HepG2 (cell line): ENCODE measurements around the gene PIGZ. TPM values are rescaled to one million over a fixed set of nuclear protein-coding genes. Genes with fewer than 3 reads are reported as not detected.

Source experiments
- CHD4 ChIP-seq: fragments of 200-600 bp; sonication (generic); IDR thresholded peaks from 2 replicates; pipeline ENCODE4 v1.7.0; 2017; ENCODE audit warnings: mild to moderate bottlenecking, low read length, borderline replicate concordance
- EED ChIP-seq: sonication (generic); formaldehyde crosslinking; IDR thresholded peaks from 2 replicates; pipeline ENCODE4 v1.5.0; 2020; ENCODE audit warnings: mild to moderate bottlenecking, missing genetic modification reagents
- FOXA3 ChIP-seq: IDR thresholded peaks from 2 replicates; pipeline ENCODE4 v1.6.1; 2016; ENCODE audit warnings: missing genetic modification reagents, missing compliant biosample characterization
- GATAD1 ChIP-seq: IDR thresholded peaks from 2 replicates; pipeline ENCODE4 v1.6.1; 2016; ENCODE audit warnings: missing genetic modification reagents, missing compliant biosample characterization
- KAT7 ChIP-seq: IDR thresholded peaks from 2 replicates; pipeline ENCODE4 v1.6.1; 2018; ENCODE audit warnings: borderline replicate concordance, missing compliant biosample characterization
- KDM3A ChIP-seq: IDR thresholded peaks from 2 replicates; pipeline ENCODE4 v1.6.1; 2018; ENCODE audit warnings: low read depth, missing compliant biosample characterization
- MZF1 ChIP-seq: sonication (generic); formaldehyde crosslinking; IDR thresholded peaks from 2 replicates; pipeline ENCODE4 v1.8.1; 2023; ENCODE audit warnings: mild to moderate bottlenecking, missing genetic modification reagents, borderline replicate concordance
- PAWR ChIP-seq: sonication (generic); formaldehyde crosslinking; IDR thresholded peaks from 2 replicates; pipeline ENCODE4 v1.4.0; 2020; ENCODE audit warnings: missing genetic modification reagents, mild to moderate bottlenecking, borderline replicate concordance
- PTBP1 ChIP-seq: fragments of 200-400 bp; formaldehyde crosslinking; IDR thresholded peaks from 2 replicates; pipeline ENCODE4 v1.6.1; 2018; ENCODE audit warnings: low read length, low read depth; ENCODE audit not compliant: poor library complexity, severe bottlenecking
- RAD51 ChIP-seq: fragments of 450-650 bp; IDR thresholded peaks from 2 replicates; pipeline ENCODE4 v1.6.1; 2016; ENCODE audit warnings: borderline replicate concordance
- SNAPC2 ChIP-seq: sonication (generic); formaldehyde crosslinking; IDR thresholded peaks from 2 replicates; pipeline ENCODE4 v1.8.1; 2022; ENCODE audit warnings: mild to moderate bottlenecking, missing genetic modification reagents
- ZFP82 ChIP-seq: sonication (generic); formaldehyde crosslinking; IDR thresholded peaks from 2 replicates; pipeline ENCODE4 v1.5.1; 2020; ENCODE audit warnings: mild to moderate bottlenecking, missing genetic modification reagents, borderline replicate concordance
- ZKSCAN5 ChIP-seq: sonication (generic); formaldehyde crosslinking; IDR thresholded peaks from 2 replicates; pipeline ENCODE4 v1.5.1; 2020; ENCODE audit warnings: mild to moderate bottlenecking, missing genetic modification reagents
- ZKSCAN8 ChIP-seq: IDR thresholded peaks from 2 replicates; pipeline ENCODE4 v1.6.1; 2016; ENCODE audit warnings: borderline replicate concordance, missing genetic modification reagents, missing compliant biosample characterization
- ZMAT3 ChIP-seq: sonication (generic); formaldehyde crosslinking; conservative IDR thresholded peaks from 2 replicates; pipeline ENCODE4 v1.7.0; 2021; ENCODE audit warnings: missing genetic modification reagents
- ZNF180 ChIP-seq: sonication (generic); formaldehyde crosslinking; IDR thresholded peaks from 2 replicates; pipeline ENCODE4 v1.4.0; 2020; ENCODE audit warnings: low read depth, missing genetic modification reagents, borderline replicate concordance
- ZNF615 ChIP-seq: sonication (generic); formaldehyde crosslinking; IDR thresholded peaks from 2 replicates; pipeline ENCODE4 v1.5.0; 2020; ENCODE audit warnings: mild to moderate bottlenecking, missing genetic modification reagents, borderline replicate concordance
- ZNF781 ChIP-seq: sonication (generic); formaldehyde crosslinking; IDR thresholded peaks from 2 replicates; pipeline ENCODE4 v1.5.1; 2020; ENCODE audit warnings: borderline replicate concordance, mild to moderate bottlenecking, missing genetic modification reagents; ENCODE audit errors: not compliant biosample characterization
- ZNF883 ChIP-seq: sonication (generic); formaldehyde crosslinking; IDR thresholded peaks from 2 replicates; pipeline ENCODE4 v1.5.1; 2020; ENCODE audit warnings: mild to moderate bottlenecking, missing genetic modification reagents; ENCODE audit errors: not compliant biosample characterization
- ZSCAN30 ChIP-seq: sonication (generic); formaldehyde crosslinking; IDR thresholded peaks from 2 replicates; pipeline ENCODE4 v1.5.0; 2020; ENCODE audit warnings: mild to moderate bottlenecking, missing genetic modification reagents
- polyA plus RNA-seq, 8 experiments: library from polyadenylated mRNA; depleted of rRNA in 3 of 8; stranded (reverse) in 7 of 8; unstranded in 1 of 8; fragments of >200 nt; fragmentation: Illumina TruSeq in 4 of 8; extraction: Trizol in 4 of 8; gene quantifications; 2 replicates each; pipeline versions ENCODE4 v1.2.1 to v1.2.3, GENCODE V29; 2011 to 2016; ENCODE audit warnings: low read depth in 4 of 8, missing spikeins in 1 of 8, mixed read lengths in 1 of 8; ENCODE audit not compliant: insufficient read depth in 1 of 8
- total RNA-seq, 5 experiments: library from RNA; depleted of rRNA; stranded (reverse); fragments of >200 nt; fragmentation: Illumina TruSeq; extraction: Trizol; gene quantifications; 2 replicates each; pipeline ENCODE4 v1.2.3, GENCODE V29; 2016; ENCODE audit warnings: low read depth in 1 of 5
- TF ChIP-seq, protein P1 (sequence below): sonication (generic); formaldehyde crosslinking; IDR thresholded peaks from 2 replicates; pipeline ENCODE4 v1.5.0; 2020; ENCODE audit warnings: missing genetic modification reagents
- TF ChIP-seq, protein P2 (sequence below): IDR thresholded peaks from 2 replicates; pipeline ENCODE4 v1.6.1; 2016; ENCODE audit warnings: low read depth
- TF ChIP-seq, protein P3 (sequence below): sonication (generic); formaldehyde crosslinking; conservative IDR thresholded peaks from 2 replicates; pipeline ENCODE4 v1.5.0; 2020; ENCODE audit warnings: missing genetic modification reagents
- TF ChIP-seq, protein P4 (sequence below): sonication (generic); formaldehyde crosslinking; IDR thresholded peaks from 2 replicates; pipeline ENCODE4 v1.4.0; 2020; ENCODE audit warnings: mild to moderate bottlenecking, missing genetic modification reagents

The PIGZ gene
- total and polyA plus RNA-seq, 2 of the 13 experiments (the other 11 are each of a cell fraction or from before 2014, with no cell fraction given), result 4.7 to 60.5 TPM

DNA sequence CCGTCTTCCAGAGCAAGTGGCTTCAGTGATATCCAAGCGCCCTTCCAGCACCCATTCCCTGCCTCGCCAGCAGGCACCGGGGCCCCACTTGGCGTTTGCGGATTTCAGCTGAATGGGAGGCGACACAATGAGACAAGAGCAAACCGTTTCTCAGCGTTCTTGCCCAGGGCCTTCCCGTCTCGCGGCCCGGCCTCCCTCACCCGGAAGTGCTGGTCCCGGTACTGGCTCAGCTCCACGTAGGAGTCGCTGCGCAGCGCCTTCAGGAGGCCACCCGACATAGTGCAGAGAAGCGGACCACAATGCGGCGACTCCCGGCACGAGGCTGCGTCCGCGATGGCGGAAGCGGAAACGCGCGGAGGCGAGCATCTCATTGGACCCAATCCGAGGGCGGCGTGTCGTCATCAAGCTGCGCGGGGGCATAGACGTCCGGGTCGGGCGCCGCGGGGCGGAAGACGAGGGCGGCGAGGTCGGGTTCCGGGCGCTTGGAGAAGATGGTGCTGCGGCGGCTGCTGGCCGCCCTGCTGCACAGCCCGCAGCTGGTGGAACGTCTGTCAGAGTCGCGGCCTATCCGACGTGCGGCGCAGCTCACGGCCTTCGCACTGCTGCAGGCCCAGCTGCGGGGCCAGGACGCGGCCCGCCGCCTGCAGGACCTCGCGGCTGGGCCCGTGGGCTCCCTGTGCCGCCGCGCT is 26.3 kb downstream of the PIGZ start, which contains the start of gene NCBP2 (continued):
- TF ChIP-seq, protein P1, sequence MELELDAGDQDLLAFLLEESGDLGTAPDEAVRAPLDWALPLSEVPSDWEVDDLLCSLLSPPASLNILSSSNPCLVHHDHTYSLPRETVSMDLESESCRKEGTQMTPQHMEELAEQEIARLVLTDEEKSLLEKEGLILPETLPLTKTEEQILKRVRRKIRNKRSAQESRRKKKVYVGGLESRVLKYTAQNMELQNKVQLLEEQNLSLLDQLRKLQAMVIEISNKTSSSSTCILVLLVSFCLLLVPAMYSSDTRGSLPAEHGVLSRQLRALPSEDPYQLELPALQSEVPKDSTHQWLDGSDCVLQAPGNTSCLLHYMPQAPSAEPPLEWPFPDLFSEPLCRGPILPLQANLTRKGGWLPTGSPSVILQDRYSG (CRISPR knock-in tag), result no peak
- TF ChIP-seq ZKSCAN5 (no peak), SNAPC2 (peak; percentile 74; the same call in 1 of the 2 replicates), PAWR (peak; percentile 32; the same call in 1 of the 2 replicates), FOXA3 (CRISPR knock-in tag) (peak; percentile 64; the same call in 1 of the 2 replicates), ZMAT3 (CRISPR knock-in tag) (peak; percentile 83), ZFP82 (no peak; the same call in none of the 2 replicates), ZSCAN30 (CRISPR knock-in tag) (no peak), RAD51 (no peak), KDM3A (CRISPR knock-in tag) (peak; percentile 86; the same call in 1 of the 2 replicates), ZNF781 (CRISPR knock-in tag) (peak; percentile 69), CHD4 (no peak), ZKSCAN8 (CRISPR knock-in tag) (peak; percentile 76; the same call in 1 of the 2 replicates), EED (CRISPR knock-in tag) (no peak; the same call in 1 of the 2 replicates), PTBP1 (peak; percentile 58), KAT7 (peak; percentile 96; the same call in 1 of the 2 replicates), ZNF180 (CRISPR knock-in tag) (no peak), ZNF883 (CRISPR knock-in tag) (peak; percentile 26), ZNF615 (CRISPR knock-in tag) (no peak), MZF1 (no peak), GATAD1 (CRISPR knock-in tag) (peak; percentile 99)
- TF ChIP-seq, protein P2, sequence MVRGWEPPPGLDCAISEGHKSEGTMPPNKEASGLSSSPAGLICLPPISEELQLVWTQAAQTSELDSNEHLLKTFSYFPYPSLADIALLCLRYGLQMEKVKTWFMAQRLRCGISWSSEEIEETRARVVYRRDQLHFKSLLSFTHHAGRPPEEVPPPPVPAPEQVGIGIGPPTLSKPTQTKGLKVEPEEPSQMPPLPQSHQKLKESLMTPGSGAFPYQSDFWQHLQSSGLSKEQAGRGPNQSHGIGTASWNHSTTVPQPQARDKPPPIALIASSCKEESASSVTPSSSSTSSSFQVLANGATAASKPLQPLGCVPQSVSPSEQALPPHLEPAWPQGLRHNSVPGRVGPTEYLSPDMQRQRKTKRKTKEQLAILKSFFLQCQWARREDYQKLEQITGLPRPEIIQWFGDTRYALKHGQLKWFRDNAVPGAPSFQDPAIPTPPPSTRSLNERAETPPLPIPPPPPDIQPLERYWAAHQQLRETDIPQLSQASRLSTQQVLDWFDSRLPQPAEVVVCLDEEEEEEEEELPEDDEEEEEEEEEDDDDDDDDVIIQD (CRISPR knock-in tag), result peak; percentile 76
- TF ChIP-seq, protein P3, sequence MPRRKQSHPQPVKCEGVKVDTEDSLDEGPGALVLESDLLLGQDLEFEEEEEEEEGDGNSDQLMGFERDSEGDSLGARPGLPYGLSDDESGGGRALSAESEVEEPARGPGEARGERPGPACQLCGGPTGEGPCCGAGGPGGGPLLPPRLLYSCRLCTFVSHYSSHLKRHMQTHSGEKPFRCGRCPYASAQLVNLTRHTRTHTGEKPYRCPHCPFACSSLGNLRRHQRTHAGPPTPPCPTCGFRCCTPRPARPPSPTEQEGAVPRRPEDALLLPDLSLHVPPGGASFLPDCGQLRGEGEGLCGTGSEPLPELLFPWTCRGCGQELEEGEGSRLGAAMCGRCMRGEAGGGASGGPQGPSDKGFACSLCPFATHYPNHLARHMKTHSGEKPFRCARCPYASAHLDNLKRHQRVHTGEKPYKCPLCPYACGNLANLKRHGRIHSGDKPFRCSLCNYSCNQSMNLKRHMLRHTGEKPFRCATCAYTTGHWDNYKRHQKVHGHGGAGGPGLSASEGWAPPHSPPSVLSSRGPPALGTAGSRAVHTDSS (CRISPR knock-in tag), result no peak; the same call in 1 of the 2 replicates
- TF ChIP-seq, protein P4, sequence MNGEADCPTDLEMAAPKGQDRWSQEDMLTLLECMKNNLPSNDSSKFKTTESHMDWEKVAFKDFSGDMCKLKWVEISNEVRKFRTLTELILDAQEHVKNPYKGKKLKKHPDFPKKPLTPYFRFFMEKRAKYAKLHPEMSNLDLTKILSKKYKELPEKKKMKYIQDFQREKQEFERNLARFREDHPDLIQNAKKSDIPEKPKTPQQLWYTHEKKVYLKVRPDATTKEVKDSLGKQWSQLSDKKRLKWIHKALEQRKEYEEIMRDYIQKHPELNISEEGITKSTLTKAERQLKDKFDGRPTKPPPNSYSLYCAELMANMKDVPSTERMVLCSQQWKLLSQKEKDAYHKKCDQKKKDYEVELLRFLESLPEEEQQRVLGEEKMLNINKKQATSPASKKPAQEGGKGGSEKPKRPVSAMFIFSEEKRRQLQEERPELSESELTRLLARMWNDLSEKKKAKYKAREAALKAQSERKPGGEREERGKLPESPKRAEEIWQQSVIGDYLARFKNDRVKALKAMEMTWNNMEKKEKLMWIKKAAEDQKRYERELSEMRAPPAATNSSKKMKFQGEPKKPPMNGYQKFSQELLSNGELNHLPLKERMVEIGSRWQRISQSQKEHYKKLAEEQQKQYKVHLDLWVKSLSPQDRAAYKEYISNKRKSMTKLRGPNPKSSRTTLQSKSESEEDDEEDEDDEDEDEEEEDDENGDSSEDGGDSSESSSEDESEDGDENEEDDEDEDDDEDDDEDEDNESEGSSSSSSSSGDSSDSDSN, result peak; percentile 98
